Suprapubic skin (tissue), 4 donors: Measurements from ENCODE around the gene PARD6B.

Experiments
- EP300 ChIP-seq: sonication (generic); formaldehyde crosslinking; IDR thresholded peaks from one replicate; pipeline ENCODE4 v1.6.1; 2017; ENCODE audit warnings: antibody characterized with exemption
- POLR2A ChIP-seq, 2 donors: fragments of 450-650 bp; IDR thresholded peaks; one replicate each; pipeline ENCODE4 v1.6.1; 2017; ENCODE audit warnings: antibody characterized with exemption in 2 of 2, mild to moderate bottlenecking in 2 of 2, moderate library complexity in 2 of 2
- POLR2AphosphoS5 ChIP-seq, 3 donors: sonication (generic); formaldehyde crosslinking; IDR thresholded peaks; one replicate each; pipeline ENCODE4 v1.6.1; 2017; ENCODE audit warnings: antibody characterized with exemption in 3 of 3
- TF ChIP-seq, protein P1 (sequence below), 2 donors: fragments of 200-600 bp in 1 of 2; fragments of 450-650 bp in 1 of 2; sonication (generic) in 1 of 2; IDR thresholded peaks; one replicate each; pipeline ENCODE4 v1.5.1; 2016 to 2019; ENCODE audit warnings: antibody characterized with exemption in 2 of 2, mild to moderate bottlenecking in 1 of 2, moderate library complexity in 1 of 2

DNA sequence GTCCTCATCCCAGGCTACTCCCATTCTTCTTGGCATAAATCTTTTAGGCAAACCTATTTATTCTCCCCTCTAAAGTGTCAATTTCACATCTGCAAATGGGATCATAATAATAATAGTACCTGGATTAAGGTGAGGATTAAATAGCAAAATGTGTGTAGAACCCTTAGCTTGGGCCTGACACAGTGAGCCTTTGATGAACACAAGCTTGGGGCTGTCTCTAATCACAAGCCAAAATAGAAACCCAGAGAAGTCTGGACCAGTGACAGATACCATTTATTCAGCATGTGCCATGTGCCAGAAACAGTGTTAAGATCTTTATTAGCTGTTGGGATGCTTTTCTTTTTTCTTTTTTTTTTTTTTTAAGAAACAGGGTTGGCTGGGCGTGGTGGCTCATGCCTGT lies 14.9 kb upstream of the PARD6B start:
- TF ChIP-seq, protein P1, sequence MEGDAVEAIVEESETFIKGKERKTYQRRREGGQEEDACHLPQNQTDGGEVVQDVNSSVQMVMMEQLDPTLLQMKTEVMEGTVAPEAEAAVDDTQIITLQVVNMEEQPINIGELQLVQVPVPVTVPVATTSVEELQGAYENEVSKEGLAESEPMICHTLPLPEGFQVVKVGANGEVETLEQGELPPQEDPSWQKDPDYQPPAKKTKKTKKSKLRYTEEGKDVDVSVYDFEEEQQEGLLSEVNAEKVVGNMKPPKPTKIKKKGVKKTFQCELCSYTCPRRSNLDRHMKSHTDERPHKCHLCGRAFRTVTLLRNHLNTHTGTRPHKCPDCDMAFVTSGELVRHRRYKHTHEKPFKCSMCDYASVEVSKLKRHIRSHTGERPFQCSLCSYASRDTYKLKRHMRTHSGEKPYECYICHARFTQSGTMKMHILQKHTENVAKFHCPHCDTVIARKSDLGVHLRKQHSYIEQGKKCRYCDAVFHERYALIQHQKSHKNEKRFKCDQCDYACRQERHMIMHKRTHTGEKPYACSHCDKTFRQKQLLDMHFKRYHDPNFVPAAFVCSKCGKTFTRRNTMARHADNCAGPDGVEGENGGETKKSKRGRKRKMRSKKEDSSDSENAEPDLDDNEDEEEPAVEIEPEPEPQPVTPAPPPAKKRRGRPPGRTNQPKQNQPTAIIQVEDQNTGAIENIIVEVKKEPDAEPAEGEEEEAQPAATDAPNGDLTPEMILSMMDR (IDR thresholded peaks at IDR 0.05), result no peak
- TF ChIP-seq POLR2AphosphoS5 (IDR thresholded peaks at IDR 0.05) (no peak), POLR2A (IDR thresholded peaks at IDR 0.05) (no peak), EP300 (no peak)
